Neural cell (in vitro differentiated cells): ENCODE data around the gene DAGLA.

Experiments used
- CTCF ChIP-seq: fragments of 450-650 bp; IDR thresholded peaks from 2 replicates; pipeline ENCODE4 v1.5.1; 2014; ENCODE audit warnings: antibody characterized with exemption, mild to moderate bottlenecking, moderate library complexity; ENCODE audit not compliant: poor library complexity, severe bottlenecking
- EZH2 ChIP-seq: fragments of 200-600, 300-800 bp; shearing (Covaris generic), sonication (generic); IDR thresholded peaks from 2 replicates; pipeline ENCODE4 v1.6.1; 2014; ENCODE audit warnings: antibody characterized with exemption, low read length, borderline replicate concordance, mild to moderate bottlenecking; ENCODE audit not compliant: insufficient read depth, poor library complexity, severe bottlenecking
- POLR2AphosphoS5 ChIP-seq: IDR thresholded peaks from 2 replicates; pipeline ENCODE4 v1.6.1; 2012
- SMC3 ChIP-seq: fragments of 450-650 bp; conservative IDR thresholded peaks from 2 replicates; pipeline ENCODE4 v1.6.1; 2014; ENCODE audit warnings: antibody characterized with exemption, mild to moderate bottlenecking, moderate library complexity; ENCODE audit not compliant: poor library complexity
- TAF1 ChIP-seq: IDR thresholded peaks from 2 replicates; pipeline ENCODE4 v1.6.1; 2012; ENCODE audit warnings: low read depth

DNA sequence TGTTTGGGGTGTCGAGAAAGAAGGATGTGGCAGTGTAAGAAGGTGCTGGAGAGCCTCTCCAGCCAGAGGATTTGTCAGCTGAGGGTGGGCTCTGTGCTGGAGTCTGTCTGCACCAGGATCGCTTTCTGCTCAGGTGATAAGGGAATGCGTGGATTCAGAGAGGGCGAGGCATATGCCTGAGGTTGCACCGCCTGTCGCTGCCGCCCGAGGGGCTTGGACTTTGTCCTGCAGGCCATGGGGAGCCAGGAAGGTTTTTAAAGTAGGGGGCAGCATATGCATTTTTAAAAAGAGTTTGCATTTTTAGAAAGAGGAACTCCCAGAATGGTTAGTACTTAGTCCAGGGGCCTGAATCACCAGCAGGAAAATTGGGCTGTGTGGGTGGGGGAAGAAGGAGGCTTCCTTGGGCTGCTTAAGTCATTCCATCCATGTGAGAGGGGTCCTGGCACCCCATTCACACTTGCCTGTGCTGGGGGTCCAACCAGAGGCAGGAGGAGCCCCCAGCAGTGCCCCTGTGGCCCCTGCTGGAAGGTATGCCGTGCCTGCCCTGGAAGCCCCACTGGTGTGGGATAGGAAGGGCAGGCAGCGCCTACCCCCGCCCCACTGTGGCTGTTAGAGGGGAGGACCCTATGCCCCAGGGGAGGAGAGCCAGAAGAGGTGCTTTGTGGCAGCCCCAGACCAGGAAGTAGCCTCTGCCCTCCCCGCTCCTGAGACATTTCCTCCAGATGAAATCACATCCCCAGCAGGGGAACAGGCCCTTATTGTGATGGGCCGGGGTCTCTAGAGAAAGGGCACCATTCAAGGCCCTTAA lies 36.5 kb downstream of the DAGLA start:
- TF ChIP-seq EZH2: no peak
- no peak for TF ChIP-seq TAF1
- TF ChIP-seq CTCF: no peak
- no peak for TF ChIP-seq SMC3
- no peak for TF ChIP-seq POLR2AphosphoS5
